Activated B cell treated with CpG ODN at 0.5 μM for 24 hours (primary cell): ENCODE data around the gene ZNF652. TPM values are rescaled to one million over a fixed set of nuclear protein-coding genes. Genes with fewer than 3 reads are reported as not detected.

Source experiments
- ATAC-seq: fragments of 200-7000 bp; cut with Tn5 transposase; one replicate; pipeline ENCODE4 v1.10.0; 2021; ENCODE audit warnings: low read depth, mild to moderate bottlenecking, moderate library complexity
- CTCF ChIA-PET: fragments of 350-600 bp; sonication (Branson Sonifier 250); formaldehyde crosslinking; loops from one replicate; lab custom pipeline; 2021; ENCODE audit warnings: antibody characterized with exemption; lab: Charles Lee
- POLR2A ChIA-PET: fragments of 350-600 bp; sonication (Branson Sonifier 250); formaldehyde crosslinking; loops from one replicate; lab custom pipeline; 2021; ENCODE audit warnings: antibody characterized with exemption; lab: Charles Lee
- DNase-seq: peaks from one replicate; pipeline ENCODE4 v3.0.0; 2022
- H3K27ac Mint-ChIP-seq: one replicate; pipeline ENCODE4 v1.8.0; 2020; ENCODE audit warnings: mixed read lengths
- H3K27me3 Mint-ChIP-seq: one replicate; pipeline ENCODE4 v1.8.0; 2021; ENCODE audit warnings: mixed read lengths
- H3K36me3 Mint-ChIP-seq: one replicate; pipeline ENCODE4 v1.8.0; 2021; ENCODE audit warnings: low read depth, mixed read lengths
- H3K4me1 Mint-ChIP-seq: one replicate; pipeline ENCODE4 v1.8.0; 2021; ENCODE audit warnings: mixed read lengths
- H3K4me3 Mint-ChIP-seq: one replicate; pipeline ENCODE4 v1.8.0; 2020; ENCODE audit warnings: mild to moderate bottlenecking, mixed read lengths
- H3K9me3 Mint-ChIP-seq: one replicate; pipeline ENCODE4 v1.8.0; 2020; ENCODE audit warnings: mixed read lengths
- intact Hi-C: fragments of 100-400 bp; cut with micrococcal nuclease; formaldehyde crosslinking; loops from one replicate; pipeline ENCODE4 v1.15.1; 2024
- total RNA-seq: library from RNA; stranded (reverse); gene quantifications from 2 replicates; pipeline ENCODE4 v1.2.3, GENCODE V29; 2022
- TF ChIP-seq, protein P1 (sequence below): fragments of 200-600 bp; IDR thresholded peaks from one replicate; pipeline ENCODE4 v1.8.0; 2022; ENCODE audit warnings: antibody characterized with exemption, mild to moderate bottlenecking

The ZNF652 gene
- total RNA-seq, 1 donor from 2014 or later: 40.6 TPM

DNA sequence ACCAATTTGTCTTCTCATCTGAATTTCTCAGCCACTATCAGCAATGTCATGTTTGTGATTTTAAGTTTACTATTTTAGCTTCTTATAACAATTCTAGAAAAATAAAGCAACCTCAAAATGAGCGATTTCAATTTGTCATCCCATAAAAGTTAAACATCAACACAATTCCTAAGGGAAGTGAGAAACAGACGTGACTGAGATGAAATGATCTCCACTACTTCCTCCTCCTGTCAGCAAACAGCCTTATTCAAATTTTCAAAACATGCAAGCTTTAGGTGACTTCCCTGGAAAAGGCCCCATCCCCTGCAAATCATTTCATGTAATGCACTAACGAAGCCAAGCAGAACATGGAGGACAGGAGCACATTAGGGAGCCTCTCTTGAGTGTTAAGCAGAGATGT, 64.9 kb downstream of the ZNF652 start:
- CTCF ChIA-PET: interaction anchor here (1.0 to 1.4 kb wide), 3 partner anchors 111 to 260 kb away, joined by 3 to 4 read pairs (median 3); no protein-coding TSS in a partner anchor
- intact Hi-C loops: loop anchor here (10.0 kb wide), 1 partner anchor 622 kb away; no protein-coding TSS in a partner anchor
- H3K36me3 Mint-ChIP-seq: peaks cover 57% of the 10 kb centered on the region

DNA sequence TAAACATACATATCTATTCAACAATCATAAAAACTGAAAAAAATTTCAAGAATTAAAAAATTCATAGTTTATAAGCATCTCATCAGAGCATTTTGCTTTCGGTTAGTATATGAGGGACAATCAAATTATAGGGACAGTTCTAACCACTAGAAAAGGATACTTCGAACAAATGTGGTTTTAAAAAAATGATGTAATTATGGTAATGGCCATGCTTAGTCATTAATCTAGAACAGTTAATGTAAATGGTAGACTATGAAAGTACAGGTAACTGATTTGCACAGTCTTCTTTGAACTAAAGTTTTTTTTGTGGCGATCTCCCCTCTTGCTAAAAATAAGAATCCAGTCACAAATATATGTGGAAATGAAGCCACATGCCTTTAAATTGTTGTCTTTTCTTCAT, 67.9 kb downstream of the ZNF652 start:
- Mint-ChIP-seq H3K27me3 (no peaks in the 10 kb centered on the region), H3K4me3 (no peak overlapping the region), H3K27ac (no peak overlapping the region), H3K36me3 (peaks cover 47% of the 10 kb centered on the region), H3K9me3 (no peaks in the 10 kb centered on the region), H3K4me1 (no peaks in the 10 kb centered on the region)
- intact Hi-C loops: loop anchor here (10.0 kb wide), 1 partner anchor 619 kb away; no protein-coding TSS in a partner anchor
- ATAC-seq: no peak
- CTCF ChIA-PET: no interaction called here
- POLR2A ChIA-PET: no interaction called here
- TF ChIP-seq, protein P1, sequence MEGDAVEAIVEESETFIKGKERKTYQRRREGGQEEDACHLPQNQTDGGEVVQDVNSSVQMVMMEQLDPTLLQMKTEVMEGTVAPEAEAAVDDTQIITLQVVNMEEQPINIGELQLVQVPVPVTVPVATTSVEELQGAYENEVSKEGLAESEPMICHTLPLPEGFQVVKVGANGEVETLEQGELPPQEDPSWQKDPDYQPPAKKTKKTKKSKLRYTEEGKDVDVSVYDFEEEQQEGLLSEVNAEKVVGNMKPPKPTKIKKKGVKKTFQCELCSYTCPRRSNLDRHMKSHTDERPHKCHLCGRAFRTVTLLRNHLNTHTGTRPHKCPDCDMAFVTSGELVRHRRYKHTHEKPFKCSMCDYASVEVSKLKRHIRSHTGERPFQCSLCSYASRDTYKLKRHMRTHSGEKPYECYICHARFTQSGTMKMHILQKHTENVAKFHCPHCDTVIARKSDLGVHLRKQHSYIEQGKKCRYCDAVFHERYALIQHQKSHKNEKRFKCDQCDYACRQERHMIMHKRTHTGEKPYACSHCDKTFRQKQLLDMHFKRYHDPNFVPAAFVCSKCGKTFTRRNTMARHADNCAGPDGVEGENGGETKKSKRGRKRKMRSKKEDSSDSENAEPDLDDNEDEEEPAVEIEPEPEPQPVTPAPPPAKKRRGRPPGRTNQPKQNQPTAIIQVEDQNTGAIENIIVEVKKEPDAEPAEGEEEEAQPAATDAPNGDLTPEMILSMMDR: no peak
- no peak for DNase-seq

More for the DNA sequence above, 64.9 kb downstream of the ZNF652 start:
- POLR2A ChIA-PET: no interaction called here
- Mint-ChIP-seq H3K27ac (no peak overlapping the region), H3K4me1 (no peaks in the 10 kb centered on the region), H3K9me3 (no peaks in the 10 kb centered on the region), H3K27me3 (no peaks in the 10 kb centered on the region), H3K4me3 (no peak overlapping the region)
- DNase-seq (no peak), ATAC-seq (no peak)
- TF ChIP-seq, protein P1: no peak

DNA sequence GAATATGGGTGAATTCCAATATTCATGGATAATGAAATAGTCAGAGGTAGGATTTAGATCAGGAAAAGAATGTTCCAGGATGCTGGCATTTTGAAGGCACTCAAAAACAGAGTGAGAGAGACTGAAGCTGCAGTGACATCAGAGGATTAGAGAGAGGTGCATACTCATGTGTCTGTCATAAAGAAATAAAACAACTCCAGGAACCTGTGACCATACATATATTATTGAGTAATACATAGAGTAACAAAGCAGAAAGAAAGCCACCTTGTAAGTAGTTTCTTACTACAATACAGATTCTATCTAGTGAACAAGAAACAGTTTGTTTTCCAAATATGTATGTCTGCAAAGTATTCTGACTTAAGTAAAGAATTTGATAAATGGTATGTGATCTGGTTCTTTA, 69.1 kb downstream of the ZNF652 start:
- Mint-ChIP-seq H3K9me3 (no peaks in the 10 kb centered on the region), H3K4me1 (no peaks in the 10 kb centered on the region), H3K27ac (no peak overlapping the region), H3K27me3 (no peaks in the 10 kb centered on the region), H3K36me3 (peaks cover 36% of the 10 kb centered on the region), H3K4me3 (no peak overlapping the region)
- no peak for DNase-seq
- ChIA-PET POLR2A (no interaction called here), CTCF (no interaction called here)
- TF ChIP-seq, protein P1: no peak
- no peak for ATAC-seq
- intact Hi-C loops: loop anchor here (10.0 kb wide), 1 partner anchor 618 kb away; no protein-coding TSS in a partner anchor

DNA sequence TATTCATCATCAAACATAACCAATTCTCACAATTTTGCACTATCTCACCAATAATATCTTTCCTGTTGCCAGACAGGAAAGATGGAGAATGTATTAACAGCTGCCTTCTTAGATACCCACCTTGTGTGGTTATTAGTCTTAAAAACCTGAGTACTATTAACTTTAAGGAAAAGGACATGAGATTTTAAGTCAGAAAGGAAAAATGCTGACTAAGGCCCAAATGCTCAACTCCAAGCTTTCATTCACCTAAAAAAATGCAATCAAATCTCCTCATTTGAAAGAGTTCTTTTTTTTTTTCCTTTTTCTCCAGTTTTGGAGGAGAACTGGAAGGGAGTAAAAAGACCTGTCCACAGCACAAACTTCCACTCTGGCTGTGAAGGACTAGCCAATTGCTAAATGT, 70.1 kb downstream of the ZNF652 start:
- no peak overlapping the region for H3K27ac Mint-ChIP-seq
- intact Hi-C loops: loop anchor here (2.0 to 10.0 kb wide), 2 partner anchors 65 to 617 kb away; no protein-coding TSS in a partner anchor
- no peaks in the 10 kb centered on the region for H3K9me3 Mint-ChIP-seq
- DNase-seq (no peak), ATAC-seq (no peak)
- H3K4me1 Mint-ChIP-seq: no peaks in the 10 kb centered on the region
- POLR2A ChIA-PET: no interaction called here
- CTCF ChIA-PET: interaction anchor here (0.6 to 2.7 kb wide), 6 partner anchors 33 to 125 kb away, joined by 3 to 35 read pairs (median 3); no protein-coding TSS in a partner anchor
- no peaks in the 10 kb centered on the region for H3K27me3 Mint-ChIP-seq
- H3K4me3 Mint-ChIP-seq: no peak overlapping the region
- peaks cover 30% of the 10 kb centered on the region for H3K36me3 Mint-ChIP-seq
- TF ChIP-seq, protein P1: no peak

DNA sequence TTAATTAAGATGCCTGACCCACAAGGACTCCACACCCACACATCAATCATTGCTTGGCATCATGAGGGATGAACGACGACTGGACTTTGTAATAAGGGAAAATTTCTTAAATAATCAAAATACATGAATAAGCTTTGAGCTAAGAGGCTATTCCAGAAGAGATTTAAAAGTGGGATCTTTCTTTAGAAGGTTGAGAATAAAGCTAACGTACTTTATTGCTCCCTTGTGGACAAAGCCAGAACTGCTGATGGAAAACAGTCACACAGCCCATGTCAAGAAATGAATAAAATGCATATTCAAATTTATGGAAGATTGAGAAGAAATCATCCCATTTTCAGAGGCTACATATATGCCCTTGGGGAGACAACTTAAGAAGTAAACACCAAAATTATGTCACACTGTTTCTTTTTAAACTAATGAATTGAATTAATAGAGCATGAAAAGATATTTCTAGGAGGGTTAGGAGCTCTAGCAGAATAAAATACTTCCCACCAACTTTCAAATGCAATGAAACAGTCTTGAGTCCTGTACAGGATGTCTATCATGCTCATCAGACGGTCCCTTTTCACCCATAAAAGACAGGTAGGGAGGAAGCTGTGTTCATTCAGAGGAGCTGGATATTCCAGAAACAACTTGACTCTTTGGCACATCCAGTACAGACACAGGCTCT, 71.2 kb downstream of the ZNF652 start:
- DNase-seq: no peak
- POLR2A ChIA-PET: interaction anchor here (0.7 kb wide), 1 partner anchor 13 kb away, joined by 3 read pairs; no protein-coding TSS in a partner anchor
- Mint-ChIP-seq H3K36me3 (peaks cover 27% of the 10 kb centered on the region), H3K4me3 (no peak overlapping the region), H3K9me3 (no peaks in the 10 kb centered on the region), H3K27ac (no peak overlapping the region), H3K4me1 (no peaks in the 10 kb centered on the region), H3K27me3 (no peaks in the 10 kb centered on the region)
- TF ChIP-seq, protein P1: peak; percentile 26
- CTCF ChIA-PET: interaction anchor here (0.6 to 2.7 kb wide), 11 partner anchors 10 to 612 kb away, joined by 3 to 35 read pairs (median 4); no protein-coding TSS in a partner anchor
- intact Hi-C loops: loop anchor here (1.0 to 10.0 kb wide), 3 partner anchors 64 to 616 kb away; no protein-coding TSS in a partner anchor
- ATAC-seq: no peak
